Dermis blood vessel endothelial cell (primary cell): ENCODE results near the gene RBM19. TPM values are rescaled to one million over a fixed set of nuclear protein-coding genes. Genes with fewer than 3 reads are reported as not detected.
"Not testable (repeated sequence)": the region's sequence is repeated elsewhere in the genome, so short reads cannot be mapped to it uniquely, and the experiment has no call there.

ENCODE experiments used
- DNase-seq: peaks from one replicate; pipeline ENCODE4 v3.0.0; 2010
- total RNA-seq: library from RNA; depleted of rRNA; stranded (reverse); fragments of >200 nt; gene quantifications from 2 replicates; pipeline ENCODE4 v1.2.3, GENCODE V29; 2014

Gene RBM19
- total RNA-seq, 1 donor from 2014 or later: 15.1 TPM

DNA sequence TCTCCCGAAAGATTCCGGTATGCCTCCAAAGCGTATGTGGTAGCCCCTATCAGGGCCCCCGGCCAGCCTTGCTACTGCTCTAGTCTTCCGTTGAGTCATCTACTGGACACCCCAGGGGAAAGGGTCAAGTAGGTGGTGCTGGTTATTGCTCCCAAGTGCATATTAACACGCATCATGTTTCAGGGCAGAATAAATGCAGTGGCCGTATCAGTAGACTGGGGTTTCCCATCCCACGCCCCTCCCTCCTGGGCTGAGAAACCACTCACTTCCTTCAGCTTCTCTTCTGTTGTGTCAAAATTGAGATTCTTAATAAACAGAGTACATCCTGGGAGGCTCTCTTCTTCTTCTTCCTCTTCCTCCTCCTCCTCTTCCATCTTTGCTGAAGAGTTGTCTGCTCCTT, 39.3 kb downstream of the RBM19 start:
- no peak for DNase-seq

DNA sequence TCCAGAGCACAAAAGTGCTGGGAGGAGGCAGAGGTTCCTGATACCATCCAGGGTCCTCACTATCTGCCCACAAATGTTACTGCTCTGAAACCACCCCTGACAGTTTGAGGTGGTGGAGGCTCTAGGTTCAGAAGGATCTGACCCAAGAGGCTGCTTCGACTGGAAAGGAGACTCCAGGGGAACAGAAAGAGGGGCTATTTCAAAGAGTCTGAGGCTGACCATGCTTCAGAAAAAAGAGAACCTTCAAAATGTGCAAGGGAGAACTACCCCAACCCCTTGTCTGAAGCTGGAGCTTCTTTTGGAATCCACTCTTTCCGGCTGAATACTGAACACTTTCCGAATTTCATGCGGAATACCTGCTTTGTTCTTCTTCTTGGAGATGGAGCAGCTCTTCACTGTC, 41.8 kb downstream of the RBM19 start:
- DNase-seq: no peak

DNA sequence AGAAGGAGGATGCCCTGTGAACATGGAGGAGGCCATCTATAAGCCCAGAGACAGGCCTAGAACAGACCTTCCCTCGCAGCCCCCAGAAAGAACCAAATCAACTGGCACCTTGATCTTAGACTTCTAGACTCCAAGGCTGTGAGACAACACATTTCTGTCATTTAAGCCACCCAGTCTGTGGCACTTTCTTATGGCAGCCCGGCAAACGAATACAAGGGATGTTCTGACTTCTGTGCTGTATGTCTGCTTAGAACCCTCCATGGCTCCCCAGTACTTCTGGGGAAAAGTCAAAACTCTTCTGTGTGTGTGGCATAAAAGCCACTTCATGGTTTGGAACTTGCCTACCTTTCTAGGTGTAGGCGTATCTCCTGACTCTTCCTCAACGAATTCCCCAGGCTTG, 42.9 kb downstream of the RBM19 start:
- DNase-seq: no peak

DNA sequence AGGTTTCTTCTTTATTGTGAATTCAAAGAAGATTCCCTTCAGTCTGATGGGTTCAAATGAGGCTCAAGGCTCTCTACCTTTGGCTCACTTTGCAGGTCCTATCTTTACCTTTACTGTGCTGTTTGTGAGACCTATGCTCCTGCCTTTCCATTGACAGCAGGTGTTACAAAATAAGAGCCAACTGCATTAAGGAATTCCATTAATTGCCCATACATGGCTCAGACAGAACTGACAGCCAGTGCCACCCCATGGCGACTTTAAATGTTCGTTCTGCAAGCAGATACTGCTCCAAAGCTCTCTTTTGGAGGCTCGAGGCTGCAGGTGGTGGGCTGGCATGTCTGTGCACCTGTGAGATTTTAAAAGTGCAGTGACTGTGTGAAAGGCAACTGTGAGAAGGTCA, 44.7 kb downstream of the RBM19 start:
- no peak for DNase-seq

DNA sequence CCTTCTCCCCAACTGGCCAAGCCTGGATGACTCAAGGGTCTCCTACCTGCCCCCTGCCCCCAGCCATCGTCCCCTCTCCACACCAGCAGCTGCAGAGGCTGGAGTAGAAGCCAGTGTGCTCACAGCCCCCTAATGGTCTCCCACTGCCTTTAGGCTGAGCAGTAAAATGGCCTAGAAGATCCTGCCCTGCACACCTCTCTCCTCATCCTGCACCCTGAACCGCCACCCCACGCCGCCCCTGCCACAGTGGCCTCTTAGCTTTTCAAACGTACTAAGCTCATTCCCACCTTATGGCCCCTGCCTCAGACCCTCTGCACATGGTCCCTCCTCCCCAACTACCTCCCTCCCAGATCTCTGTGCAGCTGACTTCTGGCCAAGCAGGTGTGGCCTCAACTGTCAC, 46.3 kb downstream of the RBM19 start:
- DNase-seq: no peak

DNA sequence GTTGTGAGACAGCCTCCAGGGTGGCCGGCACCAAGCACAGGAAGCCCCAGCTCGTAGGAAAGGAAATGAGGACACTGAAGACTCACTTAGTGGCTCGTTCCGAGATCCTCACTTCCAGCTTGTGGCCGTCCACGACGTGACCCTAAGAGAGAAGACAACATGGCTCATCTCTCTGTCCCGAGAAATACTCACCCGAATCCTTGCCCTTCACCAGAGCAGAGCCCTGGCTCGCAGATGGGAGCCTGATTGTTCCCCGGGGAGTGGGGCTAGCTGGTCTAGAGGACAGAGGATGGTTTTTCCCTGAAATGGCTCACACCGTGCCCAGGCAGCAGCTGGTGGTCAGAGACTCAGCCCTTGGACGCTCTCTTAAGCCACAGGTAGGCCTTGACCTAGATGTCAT, 47.8 kb downstream of the RBM19 start:
- no peak for DNase-seq

DNA sequence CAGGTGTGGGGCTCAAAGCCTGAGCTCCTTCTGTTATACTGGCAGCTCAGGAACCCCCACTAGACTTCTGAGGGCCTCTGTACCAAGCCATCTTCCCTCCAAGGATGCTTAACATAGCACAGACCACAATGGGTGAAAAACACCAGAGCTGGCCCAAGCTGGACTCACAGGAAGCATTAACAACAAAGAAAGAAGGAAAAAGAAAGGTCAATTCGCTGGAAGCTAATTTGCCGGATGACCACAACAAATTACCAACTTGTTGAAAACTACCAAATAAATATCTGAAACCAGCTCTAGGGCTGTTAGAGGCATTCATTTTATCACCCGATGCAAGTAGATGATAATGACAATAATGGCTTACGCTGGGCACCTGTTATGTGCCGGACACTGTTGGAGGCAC, 48.7 kb downstream of the RBM19 start:
- DNase-seq: no peak

DNA sequence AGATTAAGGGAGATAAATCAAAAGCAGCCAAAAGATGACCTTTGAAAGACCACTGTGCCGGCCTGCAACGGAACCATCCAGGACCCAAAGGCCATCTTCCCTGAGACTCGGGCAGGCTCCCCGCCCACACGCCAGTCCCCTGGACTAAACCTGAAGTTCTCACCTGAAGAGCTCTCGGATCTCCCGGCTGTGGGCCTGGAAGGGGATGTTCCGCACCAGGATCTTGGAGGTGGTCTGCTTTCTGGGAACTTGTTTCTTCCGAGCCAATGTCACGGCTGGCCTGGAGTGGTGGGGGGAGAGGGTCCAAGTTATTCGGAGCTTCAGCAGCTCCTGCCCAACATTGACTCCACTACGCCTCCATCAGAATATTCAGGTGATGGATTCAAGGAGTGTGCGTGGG, 51.3 kb downstream of the RBM19 start:
- no peak for DNase-seq

DNA sequence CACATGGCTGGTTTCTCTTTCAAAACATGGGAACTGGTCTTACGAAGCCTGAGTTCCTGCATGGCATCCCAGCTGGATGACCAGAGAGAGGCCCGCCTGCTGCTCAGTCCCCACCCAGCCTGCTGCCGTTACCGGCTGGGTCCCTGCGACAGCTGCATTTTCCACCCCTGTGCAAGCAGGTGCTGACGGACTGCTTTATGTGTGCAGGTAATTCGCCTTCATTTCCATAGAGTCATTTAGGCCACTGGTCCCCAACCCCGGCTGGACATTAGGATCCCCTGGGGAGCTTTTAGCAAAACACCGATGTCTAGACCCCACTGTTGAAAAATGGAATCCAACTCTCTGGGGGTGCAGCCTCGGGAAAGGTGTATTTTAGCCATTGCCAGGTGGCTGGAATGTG, 51.9 kb downstream of the RBM19 start:
- DNase-seq: no peak

DNA sequence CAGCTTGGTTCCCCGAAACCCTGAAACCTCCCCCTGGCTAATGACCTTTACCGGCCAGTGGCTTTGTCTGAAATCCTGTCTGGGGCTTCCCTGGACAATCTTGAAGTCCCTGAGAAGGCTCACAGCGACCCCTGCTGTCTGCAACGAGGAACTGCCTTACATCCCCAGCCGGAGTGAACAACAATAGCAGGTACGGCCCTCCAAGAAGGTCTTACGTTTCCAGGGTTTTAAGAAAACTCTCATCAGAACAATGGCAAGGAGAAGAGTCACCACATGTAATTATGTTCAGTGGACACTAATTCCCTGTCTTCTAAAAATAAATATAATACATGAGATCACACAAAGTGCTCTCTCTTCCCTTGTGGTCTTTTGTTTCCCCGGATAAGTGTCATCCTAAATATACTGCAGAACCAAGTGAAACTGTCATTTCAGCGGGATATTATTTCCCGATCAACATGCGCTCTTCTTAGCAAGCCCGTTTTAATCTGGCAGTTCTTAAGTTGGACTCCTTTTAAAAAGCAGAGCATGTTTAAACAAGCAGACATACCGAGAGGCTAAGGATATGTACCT, 53.3 kb downstream of the RBM19 start:
- peak; percentile 91 for DNase-seq

DNA sequence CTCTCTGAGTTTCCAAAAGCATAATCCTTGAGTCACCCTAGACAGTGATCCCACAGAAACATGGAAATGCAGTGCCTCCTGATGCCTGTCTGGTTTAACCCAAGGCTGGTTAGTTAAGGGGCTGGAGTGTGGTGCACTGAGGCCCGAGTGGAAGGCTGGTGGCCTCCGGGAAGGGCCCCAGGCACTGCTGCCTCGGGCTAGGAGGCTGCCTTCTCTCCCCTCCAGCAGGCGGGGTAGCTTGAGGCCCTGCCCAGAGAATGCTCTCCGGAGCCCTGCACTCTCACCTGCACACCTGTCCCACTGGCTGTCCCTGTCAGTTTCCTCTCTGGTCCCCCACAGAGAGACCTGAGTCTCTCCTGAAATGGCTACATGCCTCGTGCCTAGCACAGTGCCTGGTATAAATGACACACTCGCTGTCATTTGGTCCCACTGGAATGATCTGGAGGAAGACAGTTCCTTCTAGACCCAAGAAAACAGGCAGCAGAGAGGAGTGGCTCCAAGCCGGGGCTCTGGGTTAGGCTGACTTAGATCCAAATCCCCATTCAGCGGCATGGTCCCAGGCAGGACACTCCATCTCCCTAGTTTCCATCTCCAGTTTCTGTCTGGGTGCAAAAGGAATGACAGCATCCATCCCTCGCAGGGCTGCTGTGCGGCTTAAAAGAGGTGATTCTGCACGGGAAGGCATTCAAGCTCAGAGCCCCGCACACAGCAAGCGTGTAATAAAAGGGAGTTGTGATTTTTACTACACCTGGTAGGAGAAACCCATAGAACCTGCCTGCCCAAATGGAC, 54.0 kb downstream of the RBM19 start:
- no peak for DNase-seq

DNA sequence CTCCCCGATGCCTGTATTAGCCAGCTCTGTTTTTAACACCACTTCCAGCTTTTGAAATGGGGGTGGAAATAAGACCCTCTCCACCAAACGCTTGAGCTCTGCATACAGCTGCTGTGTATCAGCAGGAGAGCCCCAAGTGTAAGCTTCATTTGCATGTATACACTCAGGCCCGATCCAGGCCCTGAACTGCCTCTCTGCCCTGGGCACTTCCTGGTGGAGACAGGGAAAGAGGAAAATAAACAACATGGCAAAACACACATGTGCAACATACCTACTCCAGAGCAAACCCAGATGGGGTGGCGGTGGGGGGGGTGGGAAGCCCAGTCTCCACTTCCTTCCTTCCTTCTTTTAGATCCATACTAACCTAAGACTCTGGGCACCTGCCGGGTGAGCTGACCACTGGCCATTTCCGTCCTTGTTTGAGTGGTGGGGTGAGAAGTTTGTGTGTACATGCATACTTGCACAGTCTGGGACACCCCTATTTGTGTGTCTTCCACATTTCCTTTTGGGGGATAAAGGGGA, 55.3 kb downstream of the RBM19 start:
- DNase-seq: no peak

DNA sequence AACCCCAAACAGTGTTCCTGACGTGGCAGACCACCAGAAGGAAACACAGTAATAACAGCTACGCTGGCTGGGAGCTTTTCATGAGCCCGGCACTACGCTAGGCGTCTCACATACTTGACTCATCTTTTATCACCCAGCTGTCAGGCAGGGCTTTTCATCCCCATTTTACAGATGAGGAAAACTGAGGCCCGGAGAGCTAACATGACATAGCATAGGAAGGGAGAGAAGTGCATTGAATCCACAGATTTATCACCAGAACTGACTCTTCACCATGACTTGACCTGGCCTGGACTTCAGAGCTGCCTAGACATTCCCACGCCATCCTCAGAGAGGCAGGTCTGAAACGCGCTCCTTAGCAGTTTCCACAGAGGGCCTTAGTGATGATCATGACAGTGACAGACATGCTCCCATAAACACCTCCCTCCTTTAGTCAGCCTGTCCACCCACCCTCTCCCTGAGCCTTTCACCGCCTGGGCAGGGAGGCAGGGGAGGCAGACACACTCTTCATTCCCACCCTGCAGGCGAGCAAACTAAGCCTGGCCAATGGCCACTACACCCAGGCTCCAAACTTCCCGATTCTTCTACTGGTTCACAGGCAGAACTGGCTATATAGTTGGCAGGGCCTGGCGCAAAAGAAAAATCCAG, 56.2 kb downstream of the RBM19 start:
- DNase-seq: no peak

DNA sequence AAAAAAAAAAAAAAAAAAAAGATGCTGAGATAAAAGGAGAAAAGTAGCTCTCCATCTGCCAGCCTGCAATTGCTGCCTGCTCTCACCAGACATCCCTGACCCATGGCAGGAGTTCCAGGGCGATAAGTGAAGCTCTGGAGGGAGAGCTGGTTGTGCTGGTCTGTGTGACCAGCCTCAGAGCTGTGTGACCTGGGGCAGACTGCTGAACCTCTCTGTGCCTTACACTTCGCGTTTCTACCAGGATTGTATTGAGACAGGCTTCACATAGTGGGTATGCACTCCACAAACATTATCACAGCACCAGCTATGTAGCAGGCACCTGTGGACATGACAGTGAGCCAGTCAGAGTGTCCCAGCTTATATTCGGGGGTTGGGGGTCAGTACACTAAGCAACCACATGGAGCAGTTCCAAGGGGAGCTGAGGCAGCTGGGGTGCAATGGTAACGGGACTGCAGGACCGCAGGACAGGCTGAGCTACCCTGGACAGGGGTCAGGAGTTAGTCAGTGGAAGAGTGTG, 57.5 kb downstream of the RBM19 start:
- no peak for DNase-seq

DNA sequence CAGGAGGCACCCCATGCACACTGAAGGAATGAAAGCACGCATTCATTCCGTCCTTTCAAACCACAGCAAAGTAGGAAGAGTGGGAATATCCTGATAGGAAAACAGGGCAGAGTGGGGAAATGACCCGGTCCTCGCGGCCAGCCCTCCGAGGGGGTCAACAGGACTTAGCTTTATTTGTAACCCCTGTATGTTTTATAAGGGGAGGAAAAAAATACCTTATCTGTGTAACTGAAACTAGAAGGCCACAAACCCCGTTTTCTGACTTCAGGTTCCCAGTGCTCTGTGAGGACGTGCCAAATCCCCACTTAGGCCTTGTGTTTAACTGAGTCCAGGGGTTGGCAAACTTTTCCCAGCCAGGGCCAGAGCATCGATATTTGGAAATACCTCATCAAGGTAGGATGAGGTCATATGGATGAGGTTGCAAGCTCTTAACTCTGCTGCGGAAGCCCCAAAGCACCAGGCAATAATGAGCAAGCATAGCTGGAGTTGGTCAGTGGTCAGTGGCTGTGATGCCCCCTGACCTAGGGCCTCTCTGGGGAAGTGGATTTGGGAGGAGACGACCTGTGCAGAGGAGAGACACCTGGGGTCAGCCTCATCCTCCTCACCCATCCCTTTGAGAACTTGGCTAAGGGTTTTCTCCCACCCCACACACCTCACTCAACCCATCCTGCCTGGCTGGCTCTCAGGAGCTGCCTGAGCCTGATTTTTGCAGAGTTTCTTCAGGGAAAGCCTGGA, 58.5 kb downstream of the RBM19 start:
- no peak for DNase-seq

DNA sequence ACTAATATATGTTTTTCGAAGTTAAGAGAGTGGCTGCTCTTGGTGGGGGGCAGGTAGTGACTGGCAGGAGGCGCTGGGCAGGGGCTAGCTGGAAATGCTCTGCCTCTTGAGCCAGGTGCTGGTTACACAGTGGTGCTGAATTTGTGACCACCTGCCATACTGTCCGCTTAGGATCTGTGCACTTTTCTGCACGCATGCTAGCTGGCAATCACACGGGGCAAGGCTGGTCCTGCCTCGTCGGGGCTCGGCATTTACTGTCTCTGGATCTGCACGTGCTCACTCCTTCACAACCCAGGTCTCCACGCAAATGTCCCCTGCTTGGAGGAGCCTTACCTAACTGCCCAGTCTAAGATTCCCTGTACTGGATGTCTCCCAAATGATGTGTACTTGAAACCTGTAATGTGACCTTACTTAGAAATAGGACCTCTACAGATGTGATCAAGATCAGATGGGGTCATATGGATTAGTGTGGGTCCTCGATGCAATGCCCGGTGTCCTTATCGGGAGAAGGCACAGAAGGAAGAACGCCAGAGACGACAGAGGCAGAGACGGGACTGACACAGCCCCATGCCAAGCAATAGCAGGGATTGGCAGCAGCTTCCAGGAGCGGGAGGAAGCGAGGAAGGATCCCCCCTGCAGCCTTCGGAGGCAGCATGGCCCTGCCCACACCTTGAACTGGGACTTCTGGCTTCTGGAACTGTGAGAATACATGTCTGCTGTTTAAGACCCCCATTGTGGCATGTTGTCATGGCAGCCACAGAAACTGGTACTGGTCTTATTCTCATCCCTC, 59.5 kb downstream of the RBM19 start:
- DNase-seq: no peak

DNA sequence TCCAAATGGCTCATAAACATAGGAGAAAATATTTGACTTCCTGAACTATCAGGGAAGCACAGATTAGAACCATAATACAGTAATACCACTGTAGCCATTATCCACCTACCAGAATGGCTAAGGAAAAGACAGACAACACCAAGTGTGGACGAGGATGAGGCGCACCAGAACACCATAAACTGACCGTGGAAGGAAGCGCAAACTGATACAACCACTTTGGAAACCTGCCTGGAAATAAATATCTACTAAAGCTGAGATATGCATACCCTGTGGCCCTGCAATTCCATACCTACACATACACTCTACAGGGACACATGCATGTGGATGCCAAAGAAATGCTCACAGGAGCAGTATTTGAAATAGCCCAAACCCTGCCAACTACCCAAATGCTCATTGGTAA, 60.3 kb downstream of the RBM19 start:
- DNase-seq: no peak

DNA sequence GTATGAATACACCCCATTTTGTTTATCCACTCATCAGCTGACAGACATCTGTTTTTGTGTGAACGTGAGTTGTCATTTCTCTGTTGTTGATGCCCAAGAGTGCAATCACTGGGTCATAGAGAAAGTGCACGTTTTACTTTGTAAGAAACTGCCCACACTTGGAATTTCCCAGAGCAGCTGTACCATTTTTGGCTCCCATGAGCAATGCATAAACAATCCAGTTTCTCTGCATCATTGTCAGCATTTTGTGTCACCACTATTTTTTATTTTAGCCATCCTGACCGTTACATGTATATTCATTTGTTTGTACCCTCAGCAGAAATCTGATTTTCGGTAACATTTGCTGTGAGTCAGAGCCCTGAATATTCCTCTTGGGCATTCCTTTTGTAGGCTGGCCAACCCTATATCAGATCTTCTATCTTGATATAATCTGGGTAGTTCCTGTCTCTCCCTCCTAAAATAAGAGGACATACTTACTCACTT, 62.7 kb downstream of the RBM19 start:
- DNase-seq: no peak

DNA sequence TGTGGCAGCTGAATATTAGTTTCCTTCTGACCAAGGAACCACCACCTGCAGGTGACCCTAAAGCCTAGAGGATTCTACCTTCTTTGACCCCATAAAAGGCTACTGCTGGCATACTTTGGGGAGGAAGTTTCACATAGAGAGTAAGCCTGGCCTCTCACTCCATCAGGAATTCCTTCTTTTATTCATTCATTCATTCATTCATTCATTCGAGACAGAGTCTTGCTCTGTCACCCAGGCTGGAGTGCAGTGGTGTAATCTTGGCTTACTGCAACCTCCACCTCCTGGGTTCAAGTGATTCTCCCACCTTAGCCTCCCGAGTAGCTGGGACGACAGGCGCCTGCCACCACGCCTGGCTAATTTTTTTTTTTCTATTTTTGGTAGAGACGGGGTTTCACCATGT, 64.8 kb downstream of the RBM19 start:
- not testable (repeated sequence) for DNase-seq

DNA sequence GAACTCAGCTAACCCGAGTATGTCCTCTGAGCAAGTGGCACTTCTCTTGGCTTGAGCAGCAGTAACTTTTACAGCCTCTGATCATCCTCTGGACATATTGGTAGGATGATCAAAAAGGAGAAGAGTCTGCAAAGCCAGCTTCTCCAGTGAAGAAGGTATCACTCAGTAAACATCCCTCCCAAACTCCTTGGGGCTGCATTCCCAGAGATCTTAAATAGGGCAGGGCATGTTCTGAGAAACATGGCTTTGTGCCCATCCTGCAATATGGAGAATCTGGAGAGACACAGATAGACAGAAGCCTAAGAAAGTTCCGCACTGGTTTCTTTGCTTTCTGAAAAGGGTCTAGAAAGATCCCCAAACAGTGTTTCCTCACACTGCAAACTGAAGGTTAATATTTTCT, 65.4 kb downstream of the RBM19 start:
- no peak for DNase-seq

DNA sequence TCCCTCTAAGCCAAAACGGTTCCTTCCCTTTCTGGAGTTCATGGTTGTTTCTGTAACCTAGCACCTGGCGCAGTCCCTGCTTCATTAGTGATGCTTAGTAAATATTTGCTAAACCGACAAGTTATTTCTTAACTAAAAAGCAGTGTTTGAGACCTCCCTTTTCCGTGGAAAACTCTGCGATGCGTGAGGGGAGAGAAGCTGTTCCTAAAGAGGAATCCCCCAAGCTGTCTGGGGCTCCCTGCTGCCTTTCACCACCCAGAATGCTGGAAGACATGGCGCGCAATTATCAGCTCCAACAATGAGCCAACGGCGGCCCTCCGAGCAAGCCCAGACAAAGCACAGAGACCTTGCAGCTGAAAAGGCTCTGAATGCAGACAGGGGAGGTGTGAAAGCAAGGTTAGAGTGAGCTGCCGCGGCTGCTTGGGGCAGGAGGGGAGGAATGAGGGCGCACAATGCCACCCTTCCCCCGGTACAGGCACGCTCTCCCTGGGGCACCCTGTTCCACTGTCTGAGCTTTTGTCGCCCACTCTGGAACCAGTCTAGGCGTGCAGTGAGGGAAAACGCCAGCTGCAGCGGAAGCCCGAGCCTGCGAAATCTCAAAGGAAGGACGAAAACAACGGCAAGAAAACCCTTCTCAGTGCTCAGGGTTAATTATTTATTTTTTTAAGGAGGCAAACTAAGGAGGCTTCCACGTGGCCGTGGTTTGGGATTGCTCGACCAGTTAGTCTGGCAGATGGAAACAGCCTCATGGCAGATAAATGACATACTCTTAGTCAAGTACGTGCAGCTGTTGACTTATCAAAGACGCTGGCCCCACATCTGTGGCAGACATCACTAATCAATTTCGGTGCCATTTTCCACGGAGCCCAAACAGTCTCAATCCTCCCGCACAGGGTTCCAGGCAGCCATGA, 66.3 kb downstream of the RBM19 start:
- no peak for DNase-seq
